NB4 (cell line): ENCODE data around the gene CAMK2B.

Experiments
- CTCF ChIP-seq: IDR thresholded peaks from one replicate; pipeline ENCODE4 v1.5.1; 2012; ENCODE audit warnings: low read depth, low read length
- MAX ChIP-seq: IDR thresholded peaks from 2 replicates; pipeline ENCODE4 v1.6.1; 2011; ENCODE audit warnings: low read depth, low read length
- MYC ChIP-seq: IDR thresholded peaks from 2 replicates; pipeline ENCODE4 v1.6.1; 2011; ENCODE audit warnings: low read depth, low read length
- POLR2A ChIP-seq: IDR thresholded peaks from 2 replicates; pipeline ENCODE4 v1.6.1; 2011; ENCODE audit warnings: mild to moderate bottlenecking; ENCODE audit not compliant: insufficient read length; ENCODE audit errors: extremely low read depth

DNA sequence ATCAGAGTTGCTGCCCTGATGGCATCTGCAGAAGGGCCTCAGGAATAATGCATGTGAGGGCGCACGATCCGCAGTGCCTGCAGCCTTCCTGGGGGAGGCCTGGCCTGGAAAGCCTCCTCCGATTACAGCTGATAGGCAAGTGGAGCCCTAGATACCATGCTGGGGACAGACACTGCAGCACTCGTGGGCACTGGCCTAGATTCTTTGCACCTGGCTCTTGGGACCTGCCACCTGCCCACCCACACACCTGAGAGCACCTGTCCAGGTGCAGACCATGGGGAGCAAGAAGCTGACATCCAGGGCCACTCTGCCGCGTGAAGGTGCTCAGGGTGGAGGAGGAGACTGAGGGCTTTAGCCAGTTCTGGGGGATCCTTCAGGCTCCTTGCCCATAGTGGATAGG is 109.9 kb downstream of the CAMK2B start:
- TF ChIP-seq POLR2A (no peak), CTCF (no peak), MAX (no peak), MYC (no peak)
